ENCODE measurements around the gene SNX25.

The SNX25 gene

DNA sequence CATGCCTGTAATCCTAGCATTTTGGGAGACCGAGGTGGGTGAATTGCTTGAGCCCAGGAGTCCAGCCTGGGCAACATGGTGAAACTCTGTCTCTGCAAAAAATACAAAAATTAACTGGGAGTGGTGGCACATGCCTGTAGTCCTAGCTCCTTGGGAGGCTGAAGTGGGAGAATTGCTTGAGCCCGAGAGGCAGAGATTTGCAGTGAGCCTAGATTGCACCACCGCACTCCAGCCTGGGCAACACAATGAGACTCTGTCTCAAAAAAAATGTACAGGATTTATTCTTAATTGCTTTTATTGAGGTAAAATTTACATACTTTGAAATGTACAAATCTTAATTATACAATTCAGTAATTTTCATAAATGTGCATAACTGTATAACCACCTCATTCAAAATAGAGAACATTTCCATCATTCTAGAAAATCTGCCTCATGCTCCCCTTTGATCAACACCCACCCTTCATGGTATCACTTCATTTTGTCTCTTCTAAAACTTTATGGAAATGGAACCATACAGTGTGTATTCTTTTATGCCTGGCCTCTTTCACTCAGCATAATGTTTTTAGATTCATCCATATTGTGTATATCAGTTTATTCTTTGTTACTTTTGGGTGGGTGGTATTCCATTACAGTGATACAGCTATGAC lies 39.1 kb downstream of the SNX25 start:
- ChIA-PET CTCF (interaction anchor here (0.6 kb wide), 1 partner anchor 191 kb away, joined by 3 read pairs; no protein-coding TSS in a partner anchor), POLR2A (no interaction called here)
- TF ChIP-seq, protein P1, sequence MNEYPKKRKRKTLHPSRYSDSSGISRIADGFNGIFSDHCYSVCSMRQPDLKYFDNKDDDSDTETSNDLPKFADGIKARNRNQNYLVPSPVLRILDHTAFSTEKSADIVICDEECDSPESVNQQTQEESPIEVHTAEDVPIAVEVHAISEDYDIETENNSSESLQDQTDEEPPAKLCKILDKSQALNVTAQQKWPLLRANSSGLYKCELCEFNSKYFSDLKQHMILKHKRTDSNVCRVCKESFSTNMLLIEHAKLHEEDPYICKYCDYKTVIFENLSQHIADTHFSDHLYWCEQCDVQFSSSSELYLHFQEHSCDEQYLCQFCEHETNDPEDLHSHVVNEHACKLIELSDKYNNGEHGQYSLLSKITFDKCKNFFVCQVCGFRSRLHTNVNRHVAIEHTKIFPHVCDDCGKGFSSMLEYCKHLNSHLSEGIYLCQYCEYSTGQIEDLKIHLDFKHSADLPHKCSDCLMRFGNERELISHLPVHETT (tag by site-specific recombination; IDR thresholded peaks at IDR 0.05), result no peak
- TF ChIP-seq FEZF1 (tag by site-specific recombination; IDR thresholded peaks at IDR 0.05), result no peak
- no peak for TF ChIP-seq ZNF548 (tag by site-specific recombination; IDR thresholded peaks at IDR 0.05)
- TF ChIP-seq, protein P2, sequence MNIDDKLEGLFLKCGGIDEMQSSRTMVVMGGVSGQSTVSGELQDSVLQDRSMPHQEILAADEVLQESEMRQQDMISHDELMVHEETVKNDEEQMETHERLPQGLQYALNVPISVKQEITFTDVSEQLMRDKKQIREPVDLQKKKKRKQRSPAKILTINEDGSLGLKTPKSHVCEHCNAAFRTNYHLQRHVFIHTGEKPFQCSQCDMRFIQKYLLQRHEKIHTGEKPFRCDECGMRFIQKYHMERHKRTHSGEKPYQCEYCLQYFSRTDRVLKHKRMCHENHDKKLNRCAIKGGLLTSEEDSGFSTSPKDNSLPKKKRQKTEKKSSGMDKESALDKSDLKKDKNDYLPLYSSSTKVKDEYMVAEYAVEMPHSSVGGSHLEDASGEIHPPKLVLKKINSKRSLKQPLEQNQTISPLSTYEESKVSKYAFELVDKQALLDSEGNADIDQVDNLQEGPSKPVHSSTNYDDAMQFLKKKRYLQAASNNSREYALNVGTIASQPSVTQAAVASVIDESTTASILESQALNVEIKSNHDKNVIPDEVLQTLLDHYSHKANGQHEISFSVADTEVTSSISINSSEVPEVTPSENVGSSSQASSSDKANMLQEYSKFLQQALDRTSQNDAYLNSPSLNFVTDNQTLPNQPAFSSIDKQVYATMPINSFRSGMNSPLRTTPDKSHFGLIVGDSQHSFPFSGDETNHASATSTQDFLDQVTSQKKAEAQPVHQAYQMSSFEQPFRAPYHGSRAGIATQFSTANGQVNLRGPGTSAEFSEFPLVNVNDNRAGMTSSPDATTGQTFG (tag by site-specific recombination; IDR thresholded peaks at IDR 0.05; ENCODE audit: borderline replicate concordance), result no peak
- TF ChIP-seq, protein P3, sequence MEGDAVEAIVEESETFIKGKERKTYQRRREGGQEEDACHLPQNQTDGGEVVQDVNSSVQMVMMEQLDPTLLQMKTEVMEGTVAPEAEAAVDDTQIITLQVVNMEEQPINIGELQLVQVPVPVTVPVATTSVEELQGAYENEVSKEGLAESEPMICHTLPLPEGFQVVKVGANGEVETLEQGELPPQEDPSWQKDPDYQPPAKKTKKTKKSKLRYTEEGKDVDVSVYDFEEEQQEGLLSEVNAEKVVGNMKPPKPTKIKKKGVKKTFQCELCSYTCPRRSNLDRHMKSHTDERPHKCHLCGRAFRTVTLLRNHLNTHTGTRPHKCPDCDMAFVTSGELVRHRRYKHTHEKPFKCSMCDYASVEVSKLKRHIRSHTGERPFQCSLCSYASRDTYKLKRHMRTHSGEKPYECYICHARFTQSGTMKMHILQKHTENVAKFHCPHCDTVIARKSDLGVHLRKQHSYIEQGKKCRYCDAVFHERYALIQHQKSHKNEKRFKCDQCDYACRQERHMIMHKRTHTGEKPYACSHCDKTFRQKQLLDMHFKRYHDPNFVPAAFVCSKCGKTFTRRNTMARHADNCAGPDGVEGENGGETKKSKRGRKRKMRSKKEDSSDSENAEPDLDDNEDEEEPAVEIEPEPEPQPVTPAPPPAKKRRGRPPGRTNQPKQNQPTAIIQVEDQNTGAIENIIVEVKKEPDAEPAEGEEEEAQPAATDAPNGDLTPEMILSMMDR (tag by site-specific recombination; IDR thresholded peaks at IDR 0.05), result no peak
- TF ChIP-seq ZBTB20 (tag by site-specific recombination; IDR thresholded peaks at IDR 0.05), result no peak
- TF ChIP-seq ZNF366 (tag by site-specific recombination; conservative IDR thresholded peaks at IDR 0.05), result no peak
- TF ChIP-seq SCRT1 (tag by site-specific recombination; IDR thresholded peaks at IDR 0.05; ENCODE audit: borderline replicate concordance), result no peak
- TF ChIP-seq, protein P4, sequence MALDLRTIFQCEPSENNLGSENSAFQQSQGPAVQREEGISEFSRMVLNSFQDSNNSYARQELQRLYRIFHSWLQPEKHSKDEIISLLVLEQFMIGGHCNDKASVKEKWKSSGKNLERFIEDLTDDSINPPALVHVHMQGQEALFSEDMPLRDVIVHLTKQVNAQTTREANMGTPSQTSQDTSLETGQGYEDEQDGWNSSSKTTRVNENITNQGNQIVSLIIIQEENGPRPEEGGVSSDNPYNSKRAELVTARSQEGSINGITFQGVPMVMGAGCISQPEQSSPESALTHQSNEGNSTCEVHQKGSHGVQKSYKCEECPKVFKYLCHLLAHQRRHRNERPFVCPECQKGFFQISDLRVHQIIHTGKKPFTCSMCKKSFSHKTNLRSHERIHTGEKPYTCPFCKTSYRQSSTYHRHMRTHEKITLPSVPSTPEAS (tag by site-specific recombination; IDR thresholded peaks at IDR 0.05), result no peak
- no peak for TF ChIP-seq ZFP69B (tag by site-specific recombination; IDR thresholded peaks at IDR 0.05)
- TF ChIP-seq, protein P5, sequence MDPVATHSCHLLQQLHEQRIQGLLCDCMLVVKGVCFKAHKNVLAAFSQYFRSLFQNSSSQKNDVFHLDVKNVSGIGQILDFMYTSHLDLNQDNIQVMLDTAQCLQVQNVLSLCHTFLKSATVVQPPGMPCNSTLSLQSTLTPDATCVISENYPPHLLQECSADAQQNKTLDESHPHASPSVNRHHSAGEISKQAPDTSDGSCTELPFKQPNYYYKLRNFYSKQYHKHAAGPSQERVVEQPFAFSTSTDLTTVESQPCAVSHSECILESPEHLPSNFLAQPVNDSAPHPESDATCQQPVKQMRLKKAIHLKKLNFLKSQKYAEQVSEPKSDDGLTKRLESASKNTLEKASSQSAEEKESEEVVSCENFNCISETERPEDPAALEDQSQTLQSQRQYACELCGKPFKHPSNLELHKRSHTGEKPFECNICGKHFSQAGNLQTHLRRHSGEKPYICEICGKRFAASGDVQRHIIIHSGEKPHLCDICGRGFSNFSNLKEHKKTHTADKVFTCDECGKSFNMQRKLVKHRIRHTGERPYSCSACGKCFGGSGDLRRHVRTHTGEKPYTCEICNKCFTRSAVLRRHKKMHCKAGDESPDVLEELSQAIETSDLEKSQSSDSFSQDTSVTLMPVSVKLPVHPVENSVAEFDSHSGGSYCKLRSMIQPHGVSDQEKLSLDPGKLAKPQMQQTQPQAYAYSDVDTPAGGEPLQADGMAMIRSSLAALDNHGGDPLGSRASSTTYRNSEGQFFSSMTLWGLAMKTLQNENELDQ (tag by site-specific recombination; IDR thresholded peaks at IDR 0.05; ENCODE audit: low read depth), result no peak
- TF ChIP-seq ZNF184 (tag by site-specific recombination; IDR thresholded peaks at IDR 0.05), result no peak
- TF ChIP-seq ZNF610 (tag by site-specific recombination; IDR thresholded peaks at IDR 0.05; ENCODE audit: borderline replicate concordance), result no peak
- no peak for TF ChIP-seq ZNF792 (tag by site-specific recombination; IDR thresholded peaks at IDR 0.05)
- TF ChIP-seq, protein P6, sequence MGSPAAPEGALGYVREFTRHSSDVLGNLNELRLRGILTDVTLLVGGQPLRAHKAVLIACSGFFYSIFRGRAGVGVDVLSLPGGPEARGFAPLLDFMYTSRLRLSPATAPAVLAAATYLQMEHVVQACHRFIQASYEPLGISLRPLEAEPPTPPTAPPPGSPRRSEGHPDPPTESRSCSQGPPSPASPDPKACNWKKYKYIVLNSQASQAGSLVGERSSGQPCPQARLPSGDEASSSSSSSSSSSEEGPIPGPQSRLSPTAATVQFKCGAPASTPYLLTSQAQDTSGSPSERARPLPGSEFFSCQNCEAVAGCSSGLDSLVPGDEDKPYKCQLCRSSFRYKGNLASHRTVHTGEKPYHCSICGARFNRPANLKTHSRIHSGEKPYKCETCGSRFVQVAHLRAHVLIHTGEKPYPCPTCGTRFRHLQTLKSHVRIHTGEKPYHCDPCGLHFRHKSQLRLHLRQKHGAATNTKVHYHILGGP (tag by site-specific recombination; IDR thresholded peaks at IDR 0.05), result no peak
- TF ChIP-seq, protein P7, sequence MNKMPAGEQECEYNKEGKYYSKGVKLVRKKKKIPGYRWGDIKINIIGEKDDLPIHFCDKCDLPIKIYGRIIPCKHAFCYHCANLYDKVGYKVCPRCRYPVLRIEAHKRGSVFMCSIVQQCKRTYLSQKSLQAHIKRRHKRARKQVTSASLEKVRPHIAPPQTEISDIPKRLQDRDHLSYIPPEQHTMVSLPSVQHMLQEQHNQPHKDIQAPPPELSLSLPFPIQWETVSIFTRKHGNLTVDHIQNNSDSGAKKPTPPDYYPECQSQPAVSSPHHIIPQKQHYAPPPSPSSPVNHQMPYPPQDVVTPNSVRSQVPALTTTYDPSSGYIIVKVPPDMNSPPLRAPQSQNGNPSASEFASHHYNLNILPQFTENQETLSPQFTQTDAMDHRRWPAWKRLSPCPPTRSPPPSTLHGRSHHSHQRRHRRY (tag by site-specific recombination; IDR thresholded peaks at IDR 0.05), result no peak
- TF ChIP-seq ZNF555 (tag by site-specific recombination; conservative IDR thresholded peaks at IDR 0.05), result no peak
- TF ChIP-seq ZNF837 (tag by site-specific recombination; IDR thresholded peaks at IDR 0.05), result no peak
- no peak for TF ChIP-seq ZNF239 (tag by site-specific recombination; IDR thresholded peaks at IDR 0.05)
- TF ChIP-seq ZNF707 (tag by site-specific recombination; IDR thresholded peaks at IDR 0.05), result no peak
- H3K27ac ChIP-seq (ENCODE audit: extremely low read depth, low read depth, low read length), result no peak overlapping the region
- H3K9me3 ChIP-seq (ENCODE audit: control insufficient read depth, insufficient read depth, low read depth, low read length), result no peaks in the 10 kb centered on the region
- no peaks in the 10 kb centered on the region; a peak in 1 of 3 replicates for H3K36me3 ChIP-seq (ENCODE audit: control insufficient read depth in 2 of 2, insufficient read depth in 1 of 2, low read length in 2 of 2)
- H3K4me1 ChIP-seq (ENCODE audit: control insufficient read depth, insufficient read depth, low read length), result peaks cover 14% of the 10 kb centered on the region
- no peak overlapping the region for H3K4me3 ChIP-seq (ENCODE audit: low read depth, low read length)
